GM12878 (cell line): ENCODE results near the gene LIN52.

Experiments used
- BHLHE40 ChIP-seq, 2 experiments: fragments of 450-650 bp in 1 of 2; IDR thresholded peaks; 2 replicates each; pipeline ENCODE4 v1.6.1; 2011 to 2017; ENCODE audit warnings: low read depth in 2 of 2, borderline replicate concordance in 1 of 2, improper control_type of control experiment in 1 of 2, low read length in 1 of 2, mild to moderate bottlenecking in 1 of 2
- CEBPB ChIP-seq, 2 experiments: fragments of 150-350 bp in 1 of 2; IDR thresholded peaks; 2 replicates each; pipeline ENCODE4 v1.6.1; 2012 to 2014; ENCODE audit warnings: low read depth in 2 of 2, low read length in 2 of 2, borderline replicate concordance in 1 of 2, inconsistent platforms in 1 of 2
- CEBPZ ChIP-seq: fragments of 150-350 bp; IDR thresholded peaks from 2 replicates; pipeline ENCODE4 v1.6.1; 2016; ENCODE audit warnings: low read depth, low read length
- CTCF ChIP-seq, 3 experiments: IDR thresholded peaks in 2 of 3; conservative IDR thresholded peaks in 1 of 3; 2 replicates each; pipeline ENCODE4 v1.5.1; 2011; ENCODE audit warnings: low read depth in 3 of 3, low read length in 3 of 3, mild to moderate bottlenecking in 3 of 3, control low read depth in 2 of 3, moderate library complexity in 2 of 3, inconsistent platforms in 1 of 3, mixed read lengths in 1 of 3; ENCODE audit not compliant: control insufficient read depth in 2 of 3, insufficient read depth in 1 of 3; ENCODE audit errors: extremely low read depth in 1 of 3
- EZH2 ChIP-seq: IDR thresholded peaks from 2 replicates; pipeline ENCODE4 v1.6.1; 2012; ENCODE audit warnings: low read depth, mild to moderate bottlenecking, control low read depth, inconsistent platforms, low read length, borderline replicate concordance; ENCODE audit not compliant: control insufficient read depth
- GABPA ChIP-seq: IDR thresholded peaks from 2 replicates; pipeline ENCODE4 v1.6.1; 2014; ENCODE audit warnings: antibody characterized with exemption, low read depth, mild to moderate bottlenecking, inconsistent platforms
- NFIC ChIP-seq: IDR thresholded peaks from 2 replicates; pipeline ENCODE4 v1.6.1; 2012; ENCODE audit warnings: low read depth, mild to moderate bottlenecking, inconsistent platforms, low read length, moderate library complexity
- NFYB ChIP-seq: IDR thresholded peaks from 2 replicates; pipeline ENCODE4 v1.6.1; 2011; ENCODE audit warnings: low read depth, mild to moderate bottlenecking, low read length, improper control_type of control experiment, moderate library complexity; ENCODE audit not compliant: insufficient read depth
- PAX5 ChIP-seq: IDR thresholded peaks from 2 replicates; pipeline ENCODE4 v1.6.1; 2011; ENCODE audit warnings: low read depth, low read length, borderline replicate concordance
- POLR2AphosphoS5 ChIP-seq: IDR thresholded peaks from 2 replicates; pipeline ENCODE4 v1.6.1; 2011; ENCODE audit warnings: mild to moderate bottlenecking, low read length, inconsistent platforms
- RFX5 ChIP-seq: IDR thresholded peaks from 2 replicates; pipeline ENCODE4 v1.6.1; 2011; ENCODE audit warnings: low read depth, low read length, improper control_type of control experiment
- ZNF274 ChIP-seq: IDR thresholded peaks from one replicate; pipeline ENCODE4 v1.8.0; 2011; ENCODE audit not compliant: insufficient read length, insufficient read depth

GRCh38 chr14:74211945-74212580 is 127.3 kb downstream of the LIN52 start:
- no peak for TF ChIP-seq PAX5
- TF ChIP-seq RFX5 = no peak
- no peak for TF ChIP-seq CEBPB (IDR thresholded peaks at IDR 0.05; ENCODE audit: borderline replicate concordance in 1 of 2, low read depth in 2 of 2, low read length in 2 of 2)
- TF ChIP-seq NFIC = no peak
- TF ChIP-seq ZNF274 = no peak
- TF ChIP-seq GABPA = no peak
- no peak for TF ChIP-seq CTCF (IDR thresholded peaks at IDR 0.05 in 2 of 3, conservative IDR thresholded peaks at IDR 0.05 in 1 of 3; ENCODE audit: control insufficient read depth in 2 of 3, extremely low read depth in 1 of 3, insufficient read depth in 1 of 3, low read depth in 3 of 3, low read length in 3 of 3)
- TF ChIP-seq CEBPZ = no peak
- no peak for TF ChIP-seq POLR2AphosphoS5
- TF ChIP-seq BHLHE40 (IDR thresholded peaks at IDR 0.05; ENCODE audit: borderline replicate concordance in 1 of 2, low read depth in 2 of 2, low read length in 1 of 2) = no peak
- no peak for TF ChIP-seq EZH2
- TF ChIP-seq NFYB = no peak
